Transverse colon (tissue), 4 donors: ENCODE data around the gene MIGA1.

Experiments
- CTCF ChIP-seq, 5 experiments: fragments of 200-600 bp in 3 of 5; fragments of 450-650 bp in 2 of 5; sonication (generic) in 3 of 5; IDR thresholded peaks; 1 replicate in 2 of 5; 2 replicates in 3 of 5; pipeline ENCODE4 v1.5.1; 2016 to 2017; ENCODE audit warnings: antibody characterized with exemption in 5 of 5, inconsistent platforms in 3 of 5, mild to moderate bottlenecking in 2 of 5, moderate library complexity in 1 of 5
- POLR2A ChIP-seq: fragments of 450-650 bp; IDR thresholded peaks from one replicate; pipeline ENCODE4 v1.6.1; 2016; ENCODE audit warnings: antibody characterized with exemption, mild to moderate bottlenecking, moderate library complexity
- POLR2AphosphoS5 ChIP-seq, 3 donors: sonication (generic); formaldehyde crosslinking; IDR thresholded peaks; one replicate each; pipeline ENCODE4 v1.6.1; 2016; ENCODE audit warnings: antibody characterized with exemption in 3 of 3

DNA sequence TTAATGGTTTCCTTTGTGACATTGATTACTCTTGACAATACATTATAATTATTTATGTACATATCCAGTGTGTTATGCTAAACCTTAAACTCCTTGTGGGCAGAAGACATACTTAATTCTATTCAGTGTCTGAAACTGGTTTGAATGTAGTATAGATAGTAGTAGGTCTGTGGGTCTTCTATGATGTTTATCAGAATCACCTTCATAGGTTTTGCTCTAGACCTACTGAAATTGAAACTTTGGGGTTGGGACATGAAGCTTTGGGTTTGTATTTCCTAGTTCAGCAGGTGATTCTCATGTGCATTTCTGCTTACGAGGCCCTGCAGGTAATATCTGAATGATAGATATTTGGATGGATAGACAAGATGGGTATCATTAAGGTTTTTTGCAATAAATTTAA, 48.6 kb downstream of the MIGA1 start:
- TF ChIP-seq POLR2A = no peak
- TF ChIP-seq CTCF (IDR thresholded peaks at IDR 0.05) = no peak
- no peak for TF ChIP-seq POLR2AphosphoS5 (IDR thresholded peaks at IDR 0.05)
